ENCODE data around the gene EPB41L2. TPM values are rescaled to one million over a fixed set of nuclear protein-coding genes. Genes with fewer than 3 reads are reported as not detected.

EPB41L2 gene
- total RNA-seq, 4 donors from 2014 or later, result 46.1 to 258 (median 88.3) TPM

DNA sequence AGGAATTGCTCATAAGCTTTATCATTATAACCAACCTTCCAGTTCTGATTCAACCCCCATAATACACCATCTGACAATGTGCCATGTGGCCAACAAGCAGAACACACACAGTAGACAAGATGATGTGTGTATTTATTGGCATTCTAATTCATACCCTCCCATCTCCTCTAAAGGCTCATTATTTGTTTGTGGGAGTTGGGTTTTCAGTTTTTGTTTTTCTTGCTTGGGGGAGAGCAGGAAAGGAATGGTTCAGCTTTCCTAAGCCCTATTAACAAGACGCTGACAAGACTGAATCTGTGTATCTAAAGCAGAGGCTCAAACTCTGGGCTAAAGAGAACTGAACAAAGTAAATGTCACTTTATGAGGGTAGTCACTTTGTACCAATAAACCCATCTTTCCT lies 36.8 kb downstream of the EPB41L2 start:
- no peak overlapping the region for H3K4me3 ChIP-seq
- H3K36me3 ChIP-seq, result no peaks in the 10 kb centered on the region
- TF ChIP-seq POLR2A (IDR thresholded peaks at IDR 0.05), result no peak
- TF ChIP-seq CTCF (IDR thresholded peaks at IDR 0.05), result no peak
- H3K27me3 ChIP-seq, result no peaks in the 10 kb centered on the region
- no peak overlapping the region for H3K27ac ChIP-seq
- no peak for DNase-seq
- H3K9me3 ChIP-seq, result no peaks in the 10 kb centered on the region
- no peaks in the 10 kb centered on the region for H3K4me1 ChIP-seq

GRCh38 chr6:131024565-131024964 lies 38.5 kb downstream of the EPB41L2 start:
- DNase-seq, result no peak
- Histone ChIP-seq H3K27me3 (no peaks in the 10 kb centered on the region), H3K4me3 (no peak overlapping the region), H3K4me1 (no peaks in the 10 kb centered on the region), H3K36me3 (no peaks in the 10 kb centered on the region), H3K27ac (no peak overlapping the region), H3K9me3 (no peaks in the 10 kb centered on the region)
- TF ChIP-seq POLR2A (IDR thresholded peaks at IDR 0.05) (no peak), CTCF (IDR thresholded peaks at IDR 0.05) (no peak)

DNA sequence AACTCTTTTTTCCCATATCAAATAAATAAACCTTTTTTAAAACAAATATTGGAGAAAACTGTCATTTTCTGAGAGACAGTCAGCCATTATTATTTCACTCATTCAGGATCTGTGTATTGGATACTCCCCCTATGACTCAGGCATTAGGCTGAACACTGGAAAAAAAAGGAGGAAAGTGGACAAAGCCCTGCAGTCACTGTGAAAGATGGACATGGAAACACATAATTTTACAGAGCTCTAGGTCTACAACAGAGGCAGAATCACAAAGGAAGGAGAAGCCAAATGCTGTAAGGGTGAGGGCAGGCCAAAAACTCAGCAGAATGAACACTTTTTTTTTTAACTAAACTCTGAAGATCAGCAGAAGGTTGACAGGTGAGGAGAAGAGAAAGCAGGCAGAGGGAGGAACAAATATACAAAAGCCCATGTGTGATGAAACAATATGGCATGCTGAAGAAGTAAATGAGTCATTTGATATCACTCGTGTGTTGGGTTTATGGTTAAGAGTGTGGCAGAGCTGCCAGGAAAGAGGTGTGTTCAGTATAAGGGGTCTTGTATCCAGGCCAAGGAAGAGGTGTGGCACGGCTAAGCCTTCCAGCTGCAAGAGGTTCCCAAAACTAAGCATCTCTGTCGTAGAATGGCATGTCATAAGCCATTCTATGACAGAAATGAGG lies 39.1 kb downstream of the EPB41L2 start:
- DNase-seq, result no peak
- no peaks in the 10 kb centered on the region for H3K4me1 ChIP-seq
- H3K27me3 ChIP-seq, result no peaks in the 10 kb centered on the region
- H3K9me3 ChIP-seq, result no peaks in the 10 kb centered on the region
- no peak overlapping the region for H3K27ac ChIP-seq
- TF ChIP-seq POLR2A (IDR thresholded peaks at IDR 0.05) (no peak), CTCF (IDR thresholded peaks at IDR 0.05) (no peak)
- no peak overlapping the region for H3K4me3 ChIP-seq
- no peaks in the 10 kb centered on the region for H3K36me3 ChIP-seq

GRCh38 chr6:131022691-131023090 lies 40.4 kb downstream of the EPB41L2 start:
- TF ChIP-seq POLR2A (IDR thresholded peaks at IDR 0.05), result no peak
- TF ChIP-seq CTCF (IDR thresholded peaks at IDR 0.05), result no peak

GRCh38 chr6:131017962-131018361 lies 45.1 kb downstream of the EPB41L2 start:
- Histone ChIP-seq H3K27me3 (no peaks in the 10 kb centered on the region), H3K27ac (no peak overlapping the region), H3K4me3 (no peak overlapping the region), H3K9me3 (no peaks in the 10 kb centered on the region), H3K4me1 (peaks cover 0 to 23% (median 0%) of the 10 kb centered on the region in 4 donors), H3K36me3 (no peaks in the 10 kb centered on the region)
- TF ChIP-seq POLR2A (IDR thresholded peaks at IDR 0.05), result no peak
- DNase-seq, result no peak

More at GRCh38 chr6:131022691-131023090, 40.4 kb downstream of the EPB41L2 start:
- Histone ChIP-seq H3K27me3 (no peaks in the 10 kb centered on the region), H3K4me3 (no peak overlapping the region), H3K36me3 (no peaks in the 10 kb centered on the region), H3K4me1 (no peaks in the 10 kb centered on the region), H3K9me3 (no peaks in the 10 kb centered on the region), H3K27ac (no peak overlapping the region)
- DNase-seq, result no peak

DNA sequence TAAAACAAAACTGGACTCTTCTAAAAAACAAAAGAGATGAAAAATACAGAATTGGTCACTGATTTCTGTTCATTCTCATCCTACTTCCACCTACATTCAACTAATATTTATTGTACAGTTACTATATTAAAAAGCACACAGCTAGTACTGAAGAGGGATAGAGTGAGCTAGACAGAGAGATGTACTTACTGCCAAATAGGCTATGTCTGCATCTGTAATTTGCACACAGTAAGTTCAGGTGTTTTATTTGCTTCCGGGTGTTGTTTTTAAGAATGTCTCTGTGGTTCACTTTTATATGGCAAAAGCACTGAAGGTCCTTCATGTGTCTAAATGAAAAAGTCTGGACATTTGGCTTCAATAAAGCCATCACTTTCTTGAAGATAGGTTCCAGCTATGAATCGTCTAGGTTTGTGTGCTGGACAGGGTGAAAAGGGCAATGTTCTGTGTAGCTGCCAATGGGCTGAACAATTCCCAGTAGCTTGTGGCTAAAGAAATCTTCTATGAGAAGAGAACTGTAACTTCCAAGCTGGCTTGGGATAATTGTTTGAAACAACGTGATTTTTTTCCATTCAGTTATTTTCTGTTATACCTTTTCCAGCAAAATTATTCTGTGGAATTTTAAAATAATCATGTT lies 47.3 kb downstream of the EPB41L2 start:
- Histone ChIP-seq H3K4me1 (peaks cover 0 to 23% (median 0%) of the 10 kb centered on the region in 4 donors), H3K27me3 (no peaks in the 10 kb centered on the region), H3K9me3 (no peaks in the 10 kb centered on the region), H3K36me3 (no peaks in the 10 kb centered on the region), H3K4me3 (no peak overlapping the region), H3K27ac (peak overlapping the region in 1 of 4 donors; percentile 3)
- DNase-seq, result no peak
- TF ChIP-seq CTCF (IDR thresholded peaks at IDR 0.05) (no peak), POLR2A (IDR thresholded peaks at IDR 0.05) (no peak)

Data from Peyer's patch (tissue), 4 donors.